GM21737 (cell line): ENCODE measurements around the gene FAM219A.
"Not testable (repeated sequence)": the region's sequence is repeated elsewhere in the genome, so short reads cannot be mapped to it uniquely, and the experiment has no call there.

Experiments used
- ATAC-seq: cut with Tn5 transposase; IDR thresholded peaks from one replicate; pipeline ENCODE4 v1.9.1; 2021; ENCODE audit warnings: mild to moderate bottlenecking, moderate library complexity; ENCODE audit not compliant: unreplicated experiment

FAM219A gene

DNA sequence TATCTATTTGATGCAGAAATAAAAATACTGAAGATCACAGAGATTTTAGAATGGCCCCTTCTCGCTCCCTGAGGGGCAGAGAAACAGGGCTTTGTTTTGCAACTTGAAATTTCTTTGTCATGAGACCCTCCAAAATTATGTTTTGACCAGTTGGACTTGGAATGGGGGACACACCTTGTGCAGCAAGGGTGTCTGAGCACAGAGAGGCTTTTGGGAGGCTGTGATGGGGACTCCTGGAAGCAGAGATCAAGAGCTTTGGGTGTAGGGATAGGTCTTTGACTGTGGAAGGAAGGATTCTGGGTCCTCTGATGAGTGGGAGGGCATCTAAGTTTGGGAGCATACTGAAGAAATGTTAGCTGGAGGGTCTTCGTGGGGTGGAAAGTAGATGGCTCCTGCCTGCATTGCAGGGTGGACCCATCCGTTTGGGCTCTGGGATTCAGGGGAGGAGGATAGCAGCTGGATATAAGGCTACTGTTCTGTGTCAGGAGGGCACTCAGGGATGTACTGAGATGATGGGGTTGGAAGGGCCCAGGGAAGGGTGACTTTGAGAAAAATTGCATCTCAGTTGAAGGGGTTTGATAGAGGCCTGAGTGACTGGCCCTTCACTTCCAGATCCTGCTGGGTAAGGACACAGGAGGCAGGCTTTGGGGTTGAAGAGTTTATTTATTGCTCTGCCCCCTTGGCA lies 79.9 kb downstream of the FAM219A start:
- ATAC-seq = no peak

DNA sequence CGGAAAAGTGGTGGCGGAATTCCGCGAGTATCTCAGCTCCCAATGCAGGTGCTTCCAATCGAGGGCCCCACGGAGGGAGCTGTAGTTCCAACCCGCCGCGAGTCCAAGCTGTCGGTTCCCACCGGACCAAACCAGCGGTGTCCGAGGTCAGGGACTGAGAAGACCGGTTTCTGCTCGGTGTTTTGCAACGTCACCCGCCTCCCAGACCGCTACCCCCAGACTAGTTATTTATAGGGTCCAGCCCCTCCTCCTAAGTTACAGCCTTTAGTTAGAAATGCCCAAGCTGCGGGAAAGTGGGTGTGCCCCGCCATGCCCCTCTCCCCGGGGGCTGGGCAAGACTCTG lies 81.0 kb downstream of the FAM219A start:
- no peak for ATAC-seq

DNA sequence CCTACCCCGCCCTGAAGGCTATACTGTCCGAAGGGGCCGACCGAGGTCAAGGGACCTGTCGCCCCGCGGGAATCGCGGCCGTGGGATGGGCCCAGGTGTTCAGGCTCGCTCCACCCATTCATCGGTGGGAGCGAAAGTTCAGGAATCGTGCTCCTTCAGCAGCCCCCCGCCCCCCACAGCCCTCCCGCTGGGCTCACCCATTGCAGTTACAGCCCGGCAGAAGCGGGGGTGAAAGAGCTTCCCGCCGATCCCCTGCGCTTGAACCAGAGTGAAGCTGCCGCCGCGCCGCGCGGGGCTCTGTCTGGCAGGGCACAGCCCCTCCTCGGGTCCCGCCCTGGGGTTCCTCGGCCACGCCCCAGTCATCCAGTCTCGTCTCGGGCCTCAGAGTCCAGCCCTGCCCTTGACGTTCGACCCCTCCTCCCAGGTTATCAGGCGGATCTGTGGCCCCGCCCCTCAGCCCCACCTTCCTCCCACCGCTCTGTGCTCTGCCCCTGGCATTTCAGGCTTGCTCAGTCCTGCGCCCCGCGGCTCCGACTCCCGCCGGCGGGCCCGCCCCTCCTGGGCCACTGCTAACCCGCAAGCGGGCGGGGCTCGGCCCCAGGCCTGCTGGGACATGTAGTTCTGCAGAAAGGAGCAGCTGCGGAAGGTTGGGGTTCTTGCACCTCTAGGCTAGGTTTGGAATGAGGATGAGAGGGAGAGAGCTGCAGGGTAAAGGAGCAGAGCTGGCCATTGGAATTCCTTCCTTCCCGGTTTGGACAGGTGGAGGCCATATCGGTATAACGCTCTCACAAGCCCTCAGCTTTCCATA lies 81.6 kb downstream of the FAM219A start, which contains the start of gene MYORG:
Gene MYORG, minus strand, starts transcription at position 303 of the 808 bp plus-strand sequence. CDS start 3,955 bp downstream, outside the sequence.
- peak; percentile 83 for ATAC-seq

DNA sequence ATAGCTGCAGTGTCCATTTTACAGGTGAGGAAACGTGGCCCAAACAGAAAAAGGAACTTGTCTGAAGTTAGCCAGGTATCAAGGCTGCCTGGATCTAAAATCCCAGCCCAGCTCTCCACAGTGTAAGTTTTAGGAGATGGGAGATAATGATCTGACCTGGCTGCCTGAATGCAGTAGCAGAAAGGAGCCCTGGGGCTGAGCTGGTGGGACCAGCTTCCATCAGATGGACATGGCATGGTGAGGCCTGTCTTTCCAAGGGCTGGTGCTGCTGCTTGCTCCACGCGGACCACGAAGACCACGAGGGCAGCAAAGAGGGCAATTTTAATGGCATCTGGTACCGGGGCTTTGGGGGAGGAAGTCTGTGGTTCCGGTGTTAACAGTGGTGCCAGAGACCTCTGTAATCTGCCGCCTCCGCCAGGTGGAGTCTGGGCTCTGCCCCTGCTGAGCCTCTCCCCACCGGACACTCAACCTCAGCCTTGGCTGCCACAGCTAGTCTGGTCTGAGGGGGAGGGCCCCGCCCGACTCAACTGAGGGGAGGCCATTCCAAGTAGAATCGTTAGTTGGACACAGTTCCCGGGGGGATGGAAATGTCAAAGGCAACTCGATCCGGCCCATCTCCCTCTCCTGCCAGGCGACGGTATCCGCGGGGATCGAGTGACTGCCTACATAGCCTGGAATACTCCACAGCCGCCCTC lies 82.3 kb downstream of the FAM219A start:
- ATAC-seq = peak; percentile 26

DNA sequence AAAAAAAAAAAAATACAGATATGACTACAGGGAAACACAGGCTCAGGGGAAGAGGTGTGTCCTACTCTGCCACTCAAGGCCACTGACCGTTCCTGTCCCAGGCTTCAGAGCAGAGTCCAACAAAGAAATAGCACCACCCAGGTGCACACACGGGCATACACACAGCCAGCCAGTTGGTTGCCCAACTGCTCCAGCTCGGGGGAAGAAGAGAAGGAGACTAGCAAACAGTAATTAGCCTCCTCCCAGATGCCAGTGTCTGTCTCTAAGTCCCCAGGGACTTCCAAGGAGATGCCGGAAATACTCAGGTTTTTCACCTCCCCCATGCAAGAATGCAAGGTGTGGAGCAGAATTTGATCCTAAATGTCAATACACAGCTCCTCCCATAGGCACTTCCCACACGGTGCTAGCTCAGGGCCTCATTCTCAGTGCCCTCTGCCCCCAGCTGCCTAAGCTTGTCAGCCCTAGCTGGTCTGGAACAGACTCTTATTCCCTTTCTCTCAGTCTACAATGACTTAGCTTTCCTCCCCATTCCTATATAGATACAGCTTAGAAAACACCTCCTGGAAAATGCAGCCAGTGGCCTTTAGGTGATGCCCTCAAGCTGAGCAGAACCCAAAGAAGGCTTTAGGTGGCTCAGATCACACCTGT lies 83.3 kb downstream of the FAM219A start:
- ATAC-seq = no peak

DNA sequence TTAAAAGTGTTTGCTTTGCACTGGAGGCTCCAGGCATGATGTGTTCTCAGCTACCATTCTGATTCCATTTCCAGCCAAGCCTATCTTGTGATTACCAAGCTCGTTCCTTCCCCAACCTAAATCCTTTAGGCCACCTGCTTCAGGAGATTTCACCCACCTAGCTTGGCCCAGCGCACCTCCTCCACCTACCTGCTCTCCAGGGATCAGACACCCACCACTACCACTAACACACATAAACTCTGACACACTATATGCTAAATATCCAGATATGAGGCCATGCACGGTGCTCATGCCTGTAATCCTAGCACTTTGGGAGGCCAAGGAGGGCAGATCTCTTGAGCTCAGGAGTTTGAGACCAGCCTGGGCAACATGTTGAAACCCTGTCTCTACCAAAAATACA lies 84.0 kb downstream of the FAM219A start:
- no peak for ATAC-seq

DNA sequence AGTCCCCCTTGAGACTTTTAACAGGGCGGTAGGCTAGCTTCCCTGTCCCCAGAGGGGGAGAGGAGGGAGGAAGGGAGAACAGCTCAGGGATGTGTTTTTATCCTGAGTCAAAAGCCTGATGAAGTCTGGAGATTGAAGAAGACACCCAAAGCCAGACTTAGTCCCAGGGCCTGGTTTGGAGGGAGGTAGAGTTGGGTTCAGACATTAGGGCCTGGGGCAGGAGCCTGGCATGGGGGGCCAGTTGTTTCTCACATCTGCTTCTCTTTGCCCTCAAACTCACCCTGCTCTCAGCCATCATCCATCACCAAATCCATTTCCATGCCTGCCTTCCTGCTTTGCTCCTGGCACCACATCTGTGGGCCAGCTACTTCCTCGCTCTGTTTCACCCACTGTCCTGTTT lies 84.6 kb downstream of the FAM219A start:
- ATAC-seq = no peak

DNA sequence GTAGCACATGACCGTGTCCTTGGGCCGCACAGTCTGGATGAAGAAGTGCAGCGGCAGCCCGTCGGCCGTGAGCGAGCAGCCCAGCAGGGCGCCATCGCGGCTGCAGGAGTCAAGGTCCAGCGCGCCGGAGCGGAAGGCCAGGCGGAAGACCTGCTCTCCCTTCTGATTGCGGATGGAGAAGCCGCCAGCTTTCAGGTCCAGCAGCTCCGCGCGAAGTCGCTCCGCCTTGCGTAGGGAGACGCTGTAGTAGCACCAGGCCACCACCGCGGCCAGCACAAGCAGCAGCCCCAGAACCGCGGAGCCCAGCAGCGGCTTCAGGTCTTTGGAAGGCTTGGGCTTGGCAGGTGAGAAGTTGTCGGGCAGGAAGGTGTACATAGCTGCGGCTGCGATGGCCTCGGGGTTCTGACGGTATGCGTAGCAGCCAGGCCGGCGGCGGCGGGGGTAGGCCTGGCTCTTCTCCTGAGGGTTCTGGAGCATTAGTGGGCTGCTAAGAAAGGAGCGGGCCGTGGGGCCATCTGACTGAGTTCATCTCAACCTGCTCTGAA lies 85.8 kb downstream of the FAM219A start:
- ATAC-seq = no peak

DNA sequence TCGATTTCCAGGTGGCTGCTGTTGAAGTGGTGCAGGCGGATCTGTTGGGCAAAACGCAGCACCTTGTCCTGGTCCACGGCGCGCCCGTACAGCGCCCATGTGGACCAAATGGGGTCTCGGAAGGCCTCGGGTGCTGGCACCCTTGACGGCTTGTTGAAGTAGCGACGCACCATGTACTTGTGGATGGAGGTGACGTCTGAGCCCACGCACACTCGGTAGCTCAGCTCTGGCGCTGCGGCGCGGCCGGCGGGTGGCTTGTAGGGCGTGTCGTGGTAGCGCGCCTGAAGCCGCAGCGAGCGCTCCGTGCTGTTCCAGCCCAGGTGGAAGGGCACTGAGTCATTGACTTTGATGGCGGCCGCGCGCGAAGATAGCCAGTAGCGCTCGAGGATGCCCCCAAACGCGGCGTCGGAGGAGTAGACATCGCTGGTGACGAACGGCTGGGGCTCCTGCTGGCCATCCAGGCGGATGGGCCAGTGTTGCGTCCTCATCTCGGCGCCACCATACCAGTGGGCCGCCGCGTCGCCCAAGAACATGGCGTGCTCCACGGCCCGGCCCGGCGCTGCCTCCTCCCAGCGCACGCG lies 86.4 kb downstream of the FAM219A start:
- ATAC-seq = no peak

DNA sequence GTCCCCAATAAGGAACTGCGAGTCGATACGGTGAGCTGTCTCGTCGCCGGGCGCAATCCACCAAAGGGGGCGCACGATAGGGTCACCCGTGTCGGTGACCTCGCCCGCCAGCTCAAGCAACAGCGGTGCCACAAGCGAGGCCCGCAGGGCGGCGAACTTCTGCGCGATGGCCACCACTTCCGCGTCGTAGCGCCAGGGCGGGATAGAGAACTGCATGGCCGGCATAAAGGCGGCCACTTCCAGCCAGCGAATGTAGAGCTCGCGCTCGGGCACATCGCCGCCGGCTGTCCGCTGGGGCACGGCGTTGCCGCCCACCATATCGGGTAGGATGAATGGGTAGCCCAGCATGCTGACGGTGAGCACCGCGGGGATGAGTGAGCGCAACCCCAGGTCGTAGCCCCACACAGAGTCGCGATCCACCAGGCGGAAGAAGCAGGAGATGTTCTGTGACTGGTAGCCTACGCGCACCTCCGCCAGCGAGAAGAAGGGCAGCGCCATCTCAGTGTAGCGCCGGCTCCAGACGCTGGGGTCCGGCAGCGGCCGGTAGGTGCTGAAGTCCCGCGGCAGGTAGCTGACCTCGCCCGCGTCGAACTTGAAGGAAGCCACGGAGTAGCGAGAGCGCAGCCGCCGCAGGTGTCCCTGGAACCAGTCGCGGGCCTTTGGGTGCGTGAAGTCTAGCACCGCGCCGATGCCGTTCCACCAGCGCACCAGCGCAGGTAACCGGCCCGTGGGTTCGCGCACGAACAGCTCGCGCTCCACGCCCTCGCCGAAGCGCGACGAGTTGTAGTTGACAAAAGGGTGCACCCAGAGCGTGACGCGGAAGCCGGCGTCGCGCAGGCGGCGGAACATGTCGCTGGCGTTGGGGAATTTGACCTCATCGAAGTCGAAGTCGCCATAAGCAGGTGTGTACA lies 87.1 kb downstream of the FAM219A start:
- ATAC-seq = no peak

DNA sequence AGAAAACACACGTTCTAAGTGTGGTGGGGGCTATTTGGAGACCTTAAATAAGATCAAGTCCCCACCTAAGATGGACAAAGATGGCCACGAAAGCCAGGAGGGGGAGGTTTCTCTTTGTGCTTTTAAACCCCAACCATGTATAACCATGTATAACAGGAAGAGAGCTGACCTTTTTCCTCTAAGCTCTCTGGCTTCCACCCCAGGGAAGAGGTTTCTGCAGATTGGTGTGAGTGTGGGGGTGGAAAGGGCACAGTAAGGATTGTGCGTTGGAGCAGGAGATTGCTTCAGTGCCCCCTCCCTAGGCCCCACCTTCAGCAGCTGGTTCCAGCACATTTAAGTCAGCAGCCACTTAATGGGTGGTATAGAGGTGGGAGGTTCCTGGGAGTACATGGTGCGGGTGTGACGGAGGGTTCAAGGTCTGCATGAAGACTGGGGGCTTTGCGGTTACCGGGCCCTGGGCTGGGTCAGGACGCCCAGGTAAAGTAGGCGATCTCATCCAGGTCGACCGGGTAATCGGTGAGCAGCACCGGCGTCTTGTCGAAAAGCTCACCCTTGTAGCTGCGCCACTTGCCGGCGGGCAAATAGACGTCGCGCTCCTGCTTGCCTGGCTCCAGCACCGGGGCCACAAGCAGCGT lies 87.9 kb downstream of the FAM219A start:
- ATAC-seq = no peak

DNA sequence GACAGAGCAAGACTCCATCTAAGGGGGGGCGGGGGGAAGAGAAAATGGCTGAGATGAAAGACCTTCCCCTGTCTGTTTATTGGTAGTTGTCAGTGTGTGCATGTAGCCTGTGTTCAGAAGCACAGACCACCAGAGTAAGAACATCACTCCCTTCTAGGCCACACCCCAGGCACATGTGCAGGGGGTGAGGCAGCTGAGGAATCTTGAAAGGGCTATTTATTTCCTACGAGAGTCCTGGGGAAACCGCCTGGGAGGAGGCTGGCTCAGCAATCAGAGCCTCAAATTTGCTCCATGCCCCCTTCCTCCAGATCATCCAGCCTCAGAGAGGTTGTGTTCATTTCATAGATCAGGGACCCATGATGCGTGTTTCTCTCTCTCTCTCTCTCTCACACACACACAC lies 88.7 kb downstream of the FAM219A start:
- no peak for ATAC-seq

DNA sequence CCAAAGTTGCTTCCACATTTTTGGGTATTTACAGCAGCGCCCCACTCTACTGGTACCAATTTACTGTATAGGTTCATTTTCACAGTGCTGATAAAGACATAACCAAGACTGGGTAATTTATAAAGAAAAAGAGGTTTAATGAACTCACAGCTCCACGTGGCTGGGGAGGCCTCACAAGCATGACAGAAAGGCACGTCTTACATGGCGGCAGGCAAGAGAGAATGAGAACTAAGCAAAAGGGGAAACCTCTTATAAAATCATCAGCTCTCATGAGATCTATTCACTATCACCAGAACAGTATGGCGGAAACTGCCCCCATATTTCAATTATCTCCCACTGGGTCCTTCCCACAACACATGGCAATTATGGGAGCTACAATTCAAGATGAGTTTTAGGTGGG lies 89.6 kb downstream of the FAM219A start:
- not testable (repeated sequence) for ATAC-seq

DNA sequence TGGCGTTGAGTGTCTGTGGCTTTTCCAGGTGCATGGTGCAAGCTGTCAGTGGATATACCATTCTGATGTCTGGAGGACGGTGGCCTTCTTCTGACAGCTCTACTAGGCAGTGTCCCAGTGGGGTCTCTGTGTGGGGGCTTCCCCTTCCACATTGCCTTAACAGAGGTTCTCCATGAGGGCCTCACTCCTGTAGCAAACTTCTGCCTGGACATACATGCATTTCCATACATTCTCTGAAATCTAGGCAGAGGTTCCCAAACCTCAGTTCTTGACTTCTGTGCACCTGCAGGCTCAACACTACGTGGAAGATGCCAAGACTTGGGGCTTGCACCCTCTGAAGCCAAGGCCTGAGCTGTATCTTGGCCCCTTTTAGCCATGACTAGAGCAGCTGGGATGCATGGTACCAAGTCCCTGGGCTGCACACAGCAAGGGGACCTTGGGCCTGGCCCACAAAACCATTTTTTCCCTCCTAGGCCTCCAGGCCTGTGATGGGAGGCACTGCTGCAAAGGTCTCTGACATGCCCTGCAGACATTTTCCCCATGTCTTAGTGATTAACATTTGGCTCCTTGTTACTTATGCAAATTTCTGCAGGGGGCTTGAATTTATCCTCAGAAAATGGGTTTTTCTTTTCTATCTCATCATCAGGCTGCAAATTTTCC lies 90.5 kb downstream of the FAM219A start:
- not testable (repeated sequence) for ATAC-seq

DNA sequence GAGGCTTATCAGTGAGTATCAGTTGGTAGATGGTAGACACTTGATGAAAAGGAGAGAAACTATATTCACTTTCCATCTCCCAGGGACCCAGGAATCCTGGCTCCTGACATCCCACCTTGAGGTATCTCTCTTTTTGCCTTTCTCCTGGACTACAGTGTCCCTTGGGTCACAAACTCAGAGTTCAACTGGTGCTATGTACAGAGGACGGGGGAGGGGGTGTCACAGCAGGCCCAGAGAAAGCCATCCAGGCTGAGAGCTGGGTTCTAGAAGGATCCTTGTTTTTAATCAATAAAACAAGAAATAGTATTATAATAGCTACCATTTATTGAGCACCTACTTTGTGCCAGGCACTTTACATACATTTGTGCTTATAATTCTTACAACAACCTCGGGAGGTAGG lies 92.0 kb downstream of the FAM219A start:
- no peak for ATAC-seq

DNA sequence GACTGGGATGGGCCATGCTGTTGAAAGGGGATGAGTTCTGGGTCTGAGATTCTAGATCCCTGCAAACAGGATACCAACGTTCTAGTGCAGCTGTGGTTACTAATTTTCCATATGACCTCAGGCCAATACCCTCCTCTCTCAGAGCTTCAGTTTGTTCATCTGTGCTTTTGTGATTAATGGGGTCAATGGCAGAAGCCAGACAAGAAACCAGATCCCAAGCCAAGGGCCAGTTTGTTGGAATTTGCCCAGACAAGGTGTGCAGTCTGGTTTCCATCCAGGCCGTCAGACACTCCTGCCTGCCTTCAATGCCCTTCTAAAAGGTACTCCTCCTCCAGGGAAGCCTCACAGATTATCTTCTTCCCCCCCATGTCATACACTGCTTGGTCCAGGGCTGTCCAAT lies 93.1 kb downstream of the FAM219A start:
- ATAC-seq = no peak

DNA sequence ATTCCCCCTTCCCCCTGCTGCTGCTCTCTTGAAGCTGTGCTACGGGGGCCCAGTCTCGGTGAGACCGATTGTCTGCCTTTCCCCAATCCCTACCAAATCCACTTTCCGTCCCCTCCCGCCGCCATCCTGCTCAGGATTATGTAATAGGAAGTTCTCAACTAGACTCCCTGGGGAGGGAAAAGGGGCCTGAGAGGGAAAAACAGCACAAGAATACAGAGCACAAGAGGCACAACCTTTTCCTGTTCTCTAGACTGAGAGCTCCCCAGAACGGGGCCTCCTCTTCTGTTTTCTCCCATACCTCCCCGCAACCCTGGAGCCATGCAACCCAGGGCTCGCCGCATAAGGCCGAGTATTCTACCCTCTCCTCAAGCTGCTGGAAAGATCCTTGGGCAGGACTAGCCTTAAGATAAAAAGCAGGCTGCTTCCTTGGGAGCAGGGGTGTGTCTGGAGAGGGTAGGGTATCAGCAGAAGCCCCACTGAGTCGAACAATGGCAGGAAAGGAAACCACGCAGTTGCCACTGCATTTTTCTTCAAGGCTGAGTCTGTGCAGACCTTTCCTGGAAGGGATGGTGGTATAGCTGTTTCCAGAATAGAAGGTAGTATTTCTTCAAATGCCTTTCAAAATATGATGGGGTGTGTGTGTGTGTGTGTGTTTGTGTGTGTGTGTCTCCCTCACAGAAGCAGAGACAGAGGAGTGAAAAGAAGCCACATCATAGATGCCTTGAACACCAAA lies 94.6 kb downstream of the FAM219A start:
- ATAC-seq = no peak

DNA sequence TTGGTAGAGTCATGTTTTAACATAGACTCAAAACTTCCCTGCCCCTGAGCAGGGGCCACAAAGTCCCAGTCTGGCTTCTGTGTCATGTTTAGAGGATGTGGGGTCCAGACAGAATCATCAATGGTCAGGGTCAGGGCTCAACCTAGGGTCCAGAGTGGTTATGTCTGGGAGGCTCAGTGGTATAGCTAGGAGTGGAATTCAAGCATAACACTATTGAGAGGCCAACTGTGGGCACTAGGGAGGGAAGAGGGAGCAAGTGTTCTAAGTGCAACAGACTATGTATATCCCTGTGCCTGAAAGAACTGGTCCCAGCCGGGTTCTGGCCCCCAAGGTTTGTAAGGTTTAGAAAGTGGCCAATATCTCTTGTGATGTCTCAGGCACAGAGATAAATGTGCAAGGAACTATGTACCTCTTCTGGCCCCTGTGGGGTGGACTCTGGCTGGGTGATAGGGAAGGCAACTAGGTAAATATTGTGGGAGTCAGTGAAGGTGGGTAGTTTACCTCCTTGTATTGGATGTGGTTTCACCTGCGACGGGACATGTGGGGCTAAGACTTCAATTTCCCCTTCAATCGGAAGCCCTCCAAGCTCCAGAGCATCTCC lies 95.7 kb downstream of the FAM219A start:
- no peak for ATAC-seq
